GM12878 (cell line): Measurements from ENCODE around the gene PIGX. TPM values are rescaled to one million over a fixed set of nuclear protein-coding genes. Genes with fewer than 3 reads are reported as not detected.

Experiments used
- BHLHE40 ChIP-seq, 2 experiments: fragments of 450-650 bp in 1 of 2; IDR thresholded peaks; 2 replicates each; pipeline ENCODE4 v1.6.1; 2011 to 2017; ENCODE audit warnings: low read depth in 2 of 2, borderline replicate concordance in 1 of 2, improper control_type of control experiment in 1 of 2, low read length in 1 of 2, mild to moderate bottlenecking in 1 of 2
- BMI1 ChIP-seq: fragments of 450-650 bp; IDR thresholded peaks from 2 replicates; pipeline ENCODE4 v1.6.1; 2016; ENCODE audit warnings: mild to moderate bottlenecking, moderate library complexity, borderline replicate concordance
- CBFB ChIP-seq: IDR thresholded peaks from 2 replicates; pipeline ENCODE4 v1.6.1; 2016; ENCODE audit warnings: antibody characterized with exemption, low read depth
- CBX3 ChIP-seq: fragments of 200-600 bp; sonication (generic); IDR thresholded peaks from 2 replicates; pipeline ENCODE4 v1.6.1; 2016; ENCODE audit warnings: low read depth, borderline replicate concordance
- EP300 ChIP-seq, 2 experiments: fragments of 150-350 bp in 1 of 2; IDR thresholded peaks; 2 replicates each; pipeline ENCODE4 v1.6.1; 2011 to 2012; ENCODE audit warnings: low read depth in 2 of 2, low read length in 2 of 2, borderline replicate concordance in 1 of 2, improper control_type of control experiment in 1 of 2, inconsistent platforms in 1 of 2; ENCODE audit not compliant: control insufficient read depth in 1 of 2
- FOS ChIP-seq: IDR thresholded peaks from 3 replicates; pipeline ENCODE4 v1.6.1; 2011; ENCODE audit warnings: borderline replicate concordance; ENCODE audit not compliant: insufficient read length; ENCODE audit errors: extremely low read depth
- KLF5 ChIP-seq: fragments of 450-650 bp; IDR thresholded peaks from 2 replicates; pipeline ENCODE4 v1.6.1; 2014; ENCODE audit warnings: mild to moderate bottlenecking; ENCODE audit not compliant: partially characterized antibody
- MLLT1 ChIP-seq: fragments of 450-650 bp; IDR thresholded peaks from 2 replicates; pipeline ENCODE4 v1.6.1; 2016; ENCODE audit warnings: mild to moderate bottlenecking
- MXI1 ChIP-seq: fragments of 150-350 bp; IDR thresholded peaks from 2 replicates; pipeline ENCODE4 v1.6.1; 2011; ENCODE audit warnings: low read depth, mild to moderate bottlenecking, inconsistent platforms, low read length, improper control_type of control experiment
- NBN ChIP-seq: fragments of 450-650 bp; IDR thresholded peaks from 2 replicates; pipeline ENCODE4 v1.6.1; 2016
- NFXL1 ChIP-seq: fragments of 450-650 bp; IDR thresholded peaks from 2 replicates; pipeline ENCODE4 v1.6.1; 2017; ENCODE audit warnings: antibody characterized with exemption, mild to moderate bottlenecking, borderline replicate concordance
- NFYA ChIP-seq: IDR thresholded peaks from 2 replicates; pipeline ENCODE4 v1.6.1; 2011; ENCODE audit warnings: low read depth, mild to moderate bottlenecking, low read length, improper control_type of control experiment, borderline replicate concordance
- NR2C1 ChIP-seq: fragments of 450-650 bp; IDR thresholded peaks from 2 replicates; pipeline ENCODE4 v1.6.1; 2017; ENCODE audit warnings: antibody characterized with exemption, mild to moderate bottlenecking, moderate library complexity
- RCOR1 ChIP-seq: conservative IDR thresholded peaks from 2 replicates; pipeline ENCODE4 v1.6.1; 2012; ENCODE audit warnings: low read depth, low read length, improper control_type of control experiment
- RELA ChIP-seq: fragments of 450-650 bp; IDR thresholded peaks from 2 replicates; pipeline ENCODE4 v1.8.0; 2014; ENCODE audit warnings: borderline replicate concordance; ENCODE audit not compliant: partially characterized antibody
- SMC3 ChIP-seq: IDR thresholded peaks from 2 replicates; pipeline ENCODE4 v1.6.1; 2011; ENCODE audit warnings: low read length, improper control_type of control experiment, borderline replicate concordance
- SP1 ChIP-seq: IDR thresholded peaks from one replicate; pipeline ENCODE4 v1.6.1; 2011; ENCODE audit warnings: low read depth, low read length
- SREBF2 ChIP-seq: IDR thresholded peaks from 2 replicates; pipeline ENCODE4 v1.6.1; 2012; ENCODE audit warnings: mild to moderate bottlenecking, low read length
- STAT1 ChIP-seq: fragments of 450-650 bp; conservative IDR thresholded peaks from 2 replicates; pipeline ENCODE4 v1.6.1; 2014; ENCODE audit warnings: antibody characterized with exemption, mild to moderate bottlenecking
- STAT3 ChIP-seq: IDR thresholded peaks from 2 replicates; pipeline ENCODE4 v1.6.1; 2011; ENCODE audit warnings: low read depth, low read length, improper control_type of control experiment
- TARDBP ChIP-seq: IDR thresholded peaks from 2 replicates; pipeline ENCODE4 v1.6.1; 2016; ENCODE audit warnings: borderline replicate concordance
- TCF3 ChIP-seq: IDR thresholded peaks from 2 replicates; pipeline ENCODE4 v1.6.1; 2012; ENCODE audit warnings: low read depth, mild to moderate bottlenecking, low read length, borderline replicate concordance; ENCODE audit not compliant: insufficient read depth
- TCF7 ChIP-seq: IDR thresholded peaks from 2 replicates; pipeline ENCODE4 v1.6.1; 2014; ENCODE audit warnings: antibody characterized with exemption, borderline replicate concordance
- ZBED1 ChIP-seq: IDR thresholded peaks from 2 replicates; pipeline ENCODE4 v1.6.1; 2016; ENCODE audit warnings: borderline replicate concordance
- ZNF622 ChIP-seq: fragments of 450-650 bp; IDR thresholded peaks from 2 replicates; pipeline ENCODE4 v1.6.1; 2017; ENCODE audit warnings: mild to moderate bottlenecking, inconsistent platforms
- polyA plus RNA-seq, 11 experiments: library from polyadenylated mRNA; depleted of rRNA in 4 of 11; unstranded in 6 of 11; stranded (reverse) in 5 of 11; fragments of >200 nt; fragmentation: Nextera tagmentation in 4 of 11; fragmentation: Illumina TruSeq in 1 of 11; extraction: Ambion mirVana in 4 of 11; extraction: Trizol in 1 of 11; gene quantifications; 1 replicate in 1 of 11; 2 replicates in 10 of 11; pipeline versions ENCODE4 v1.2.1 to v1.2.3, GENCODE V29; 2011 to 2016; ENCODE audit warnings: inconsistent platforms in 2 of 11, missing spikeins in 2 of 11, low read depth in 1 of 11
- total RNA-seq, 4 experiments: library from RNA; depleted of rRNA in 3 of 4; stranded (reverse); fragments of >200 nt in 3 of 4; fragmentation: Illumina TruSeq in 1 of 4; extraction: Trizol in 1 of 4; gene quantifications; 2 replicates each; pipeline versions ENCODE4 v1.2.1 to v1.2.3, GENCODE V29; 2013 to 2021
- TF ChIP-seq, protein P1 (sequence below): fragments of 450-650 bp; IDR thresholded peaks from 2 replicates; pipeline ENCODE4 v1.6.1; 2016; ENCODE audit warnings: mild to moderate bottlenecking, moderate library complexity, borderline replicate concordance

The PIGX gene
- total and polyA plus RNA-seq, 10 of the 15 experiments (the other 5 are each of a cell fraction or from before 2014, with no cell fraction given) = 3.8 to 40.0 (median 22.3) TPM

DNA sequence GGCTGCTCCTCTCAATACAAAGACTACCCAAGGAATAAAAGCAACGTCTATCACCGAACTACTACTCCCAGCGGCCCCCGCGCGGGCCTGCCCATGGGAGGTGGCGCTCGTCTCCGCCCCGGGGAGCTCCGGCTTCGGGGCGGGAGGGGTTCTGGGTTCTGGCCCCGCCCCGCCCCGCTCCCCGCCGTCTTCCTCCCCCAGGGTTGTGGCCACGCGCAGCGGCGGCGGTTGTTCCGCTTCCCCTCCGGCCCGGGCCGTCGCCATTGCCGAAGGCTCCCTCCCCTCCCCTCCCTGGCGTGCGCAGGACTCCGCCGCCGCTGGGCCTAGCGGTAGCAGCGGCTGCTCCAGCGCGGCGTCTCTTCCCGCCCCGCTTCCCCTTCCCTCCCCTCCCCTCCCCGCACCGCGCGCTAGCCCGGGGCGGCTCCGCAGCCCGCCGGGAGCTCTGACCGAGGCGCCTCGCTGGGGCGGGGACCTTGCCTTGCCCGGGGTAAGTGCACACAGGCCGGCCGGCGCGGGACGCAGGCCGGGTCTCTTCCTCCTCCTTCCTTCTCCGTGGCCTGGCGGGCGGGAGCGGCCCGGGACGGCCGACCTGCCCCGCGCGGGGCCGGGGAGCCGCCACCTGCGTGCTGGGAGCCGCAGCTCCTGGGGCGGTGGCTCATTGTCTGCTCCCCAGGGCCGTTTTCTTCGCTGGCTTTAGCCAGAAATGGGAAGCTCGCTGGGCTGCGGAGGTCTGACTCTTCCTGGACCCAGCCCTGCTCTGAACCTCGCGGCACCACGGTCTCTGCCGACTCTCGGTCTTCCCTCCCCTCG lies 27.7 kb downstream of the PIGX start, which contains the start of gene PAK2 (continued):
- TF ChIP-seq MXI1 (no peak; the same call in 1 of the 2 replicates), TCF3 (no peak), KLF5 (peak; percentile 35), EP300 (IDR thresholded peaks at IDR 0.05; ENCODE audit: borderline replicate concordance in 1 of 2, control insufficient read depth in 1 of 2, low read depth in 2 of 2, low read length in 2 of 2) (no peak), NBN (no peak), ZNF622 (no peak), BHLHE40 (IDR thresholded peaks at IDR 0.05; ENCODE audit: borderline replicate concordance in 1 of 2, low read depth in 2 of 2, low read length in 1 of 2) (peak in 1 of 2 experiments; percentile 69; a peak in 1 of 4 replicates), SMC3 (no peak), TCF7 (no peak), MLLT1 (no peak), STAT3 (no peak), NFXL1 (no peak), SREBF2 (no peak), RELA (peak; percentile 26), RCOR1 (no peak), NR2C1 (no peak), ZBED1 (no peak), STAT1 (no peak), NFYA (no peak), TARDBP (peak; percentile 67; the same call in 1 of the 2 replicates), FOS (no peak), SP1 (no peak), BMI1 (no peak), CBFB (no peak), CBX3 (no peak)
- TF ChIP-seq, protein P1, sequence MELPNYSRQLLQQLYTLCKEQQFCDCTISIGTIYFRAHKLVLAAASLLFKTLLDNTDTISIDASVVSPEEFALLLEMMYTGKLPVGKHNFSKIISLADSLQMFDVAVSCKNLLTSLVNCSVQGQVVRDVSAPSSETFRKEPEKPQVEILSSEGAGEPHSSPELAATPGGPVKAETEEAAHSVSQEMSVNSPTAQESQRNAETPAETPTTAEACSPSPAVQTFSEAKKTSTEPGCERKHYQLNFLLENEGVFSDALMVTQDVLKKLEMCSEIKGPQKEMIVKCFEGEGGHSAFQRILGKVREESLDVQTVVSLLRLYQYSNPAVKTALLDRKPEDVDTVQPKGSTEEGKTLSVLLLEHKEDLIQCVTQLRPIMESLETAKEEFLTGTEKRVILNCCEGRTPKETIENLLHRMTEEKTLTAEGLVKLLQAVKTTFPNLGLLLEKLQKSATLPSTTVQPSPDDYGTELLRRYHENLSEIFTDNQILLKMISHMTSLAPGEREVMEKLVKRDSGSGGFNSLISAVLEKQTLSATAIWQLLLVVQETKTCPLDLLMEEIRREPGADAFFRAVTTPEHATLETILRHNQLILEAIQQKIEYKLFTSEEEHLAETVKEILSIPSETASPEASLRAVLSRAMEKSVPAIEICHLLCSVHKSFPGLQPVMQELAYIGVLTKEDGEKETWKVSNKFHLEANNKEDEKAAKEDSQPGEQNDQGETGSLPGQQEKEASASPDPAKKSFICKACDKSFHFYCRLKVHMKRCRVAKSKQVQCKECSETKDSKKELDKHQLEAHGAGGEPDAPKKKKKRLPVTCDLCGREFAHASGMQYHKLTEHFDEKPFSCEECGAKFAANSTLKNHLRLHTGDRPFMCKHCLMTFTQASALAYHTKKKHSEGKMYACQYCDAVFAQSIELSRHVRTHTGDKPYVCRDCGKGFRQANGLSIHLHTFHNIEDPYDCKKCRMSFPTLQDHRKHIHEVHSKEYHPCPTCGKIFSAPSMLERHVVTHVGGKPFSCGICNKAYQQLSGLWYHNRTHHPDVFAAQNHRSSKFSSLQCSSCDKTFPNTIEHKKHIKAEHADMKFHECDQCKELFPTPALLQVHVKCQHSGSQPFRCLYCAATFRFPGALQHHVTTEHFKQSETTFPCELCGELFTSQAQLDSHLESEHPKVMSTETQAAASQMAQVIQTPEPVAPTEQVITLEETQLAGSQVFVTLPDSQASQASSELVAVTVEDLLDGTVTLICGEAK = peak; percentile 19; the same call in 1 of the 2 replicates
